Thoracic aorta (tissue), 2 donors: ENCODE results near the gene THY1. TPM values are rescaled to one million over a fixed set of nuclear protein-coding genes. Genes with fewer than 3 reads are reported as not detected.

Experiments used
- ATAC-seq: fragments of 150-250 bp; one replicate; pipeline ENCODE4 v1.8.0; 2017; ENCODE audit warnings: low read depth; ENCODE audit not compliant: insufficient number of reproducible peaks, low FRiP score
- DNase-seq: peaks from one replicate; pipeline ENCODE4 v3.0.0-alpha.2; 2020; ENCODE audit warnings: low spot score
- H3K27ac ChIP-seq, 2 donors: fragments of 200-600 bp; sonication (generic); 1 replicate in 1 of 2; 2 replicates in 1 of 2; pipeline ENCODE4 v1.5.1; 2016; ENCODE audit warnings: mild to moderate bottlenecking in 2 of 2, moderate library complexity in 2 of 2
- H3K27me3 ChIP-seq: fragments of 200-600 bp; sonication (generic); replicated peaks from 2 replicates; pipeline ENCODE4 v1.6.0; 2016; ENCODE audit warnings: mild to moderate bottlenecking; ENCODE audit not compliant: insufficient read depth
- H3K36me3 ChIP-seq: fragments of 200-600 bp; sonication (generic); one replicate; pipeline ENCODE4 v1.5.1; 2016
- H3K4me1 ChIP-seq, 2 donors: fragments of 200-600 bp; sonication (generic); 1 replicate in 1 of 2; 2 replicates in 1 of 2; pipeline versions ENCODE4 v1.5.1 to v1.6.0; 2016; ENCODE audit warnings: low read depth in 2 of 2, mild to moderate bottlenecking in 1 of 2; ENCODE audit not compliant: control insufficient read depth in 1 of 2
- H3K4me3 ChIP-seq: fragments of 200-600 bp; sonication (generic); 2 replicates; pipeline ENCODE4 v1.5.1; 2016; ENCODE audit warnings: mild to moderate bottlenecking
- H3K9me3 ChIP-seq: fragments of 200-600 bp; sonication (generic); 2 replicates; pipeline ENCODE4 v1.5.1; 2016
- total RNA-seq, 2 donors: library from RNA; depleted of rRNA; stranded (reverse); fragments of >200 nt; gene quantifications; one replicate each; pipeline versions ENCODE4 v1.1.0 to v1.2.3, GENCODE V29; 2016
- TF ChIP-seq, protein P1 (sequence below): fragments of 200-600 bp; sonication (generic); IDR thresholded peaks from one replicate; pipeline ENCODE4 v1.5.1; 2019; ENCODE audit warnings: antibody characterized with exemption

The THY1 gene
- total RNA-seq, 2 donors from 2014 or later: 12.0 to 15.4 TPM

DNA sequence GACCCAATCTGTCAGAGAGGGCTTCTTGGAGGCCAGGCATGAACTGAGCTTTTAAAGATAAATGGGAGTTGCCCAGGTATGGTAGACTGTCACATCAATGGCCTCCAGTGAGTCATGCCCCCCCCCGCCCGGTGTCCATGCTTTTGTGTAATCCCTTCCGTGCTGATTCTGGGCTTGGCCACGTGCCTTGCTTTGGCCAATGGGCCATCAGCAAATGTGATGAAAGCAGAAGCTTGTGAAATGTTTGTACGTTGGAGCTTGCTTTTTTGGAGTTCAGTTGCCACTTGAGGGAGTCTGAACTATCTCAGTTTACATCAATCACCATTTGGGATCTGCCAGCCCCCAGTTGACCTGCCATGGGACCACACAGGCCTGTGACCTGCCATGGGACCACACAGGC lies 4.3 kb upstream of the THY1 start:
- TF ChIP-seq, protein P1, sequence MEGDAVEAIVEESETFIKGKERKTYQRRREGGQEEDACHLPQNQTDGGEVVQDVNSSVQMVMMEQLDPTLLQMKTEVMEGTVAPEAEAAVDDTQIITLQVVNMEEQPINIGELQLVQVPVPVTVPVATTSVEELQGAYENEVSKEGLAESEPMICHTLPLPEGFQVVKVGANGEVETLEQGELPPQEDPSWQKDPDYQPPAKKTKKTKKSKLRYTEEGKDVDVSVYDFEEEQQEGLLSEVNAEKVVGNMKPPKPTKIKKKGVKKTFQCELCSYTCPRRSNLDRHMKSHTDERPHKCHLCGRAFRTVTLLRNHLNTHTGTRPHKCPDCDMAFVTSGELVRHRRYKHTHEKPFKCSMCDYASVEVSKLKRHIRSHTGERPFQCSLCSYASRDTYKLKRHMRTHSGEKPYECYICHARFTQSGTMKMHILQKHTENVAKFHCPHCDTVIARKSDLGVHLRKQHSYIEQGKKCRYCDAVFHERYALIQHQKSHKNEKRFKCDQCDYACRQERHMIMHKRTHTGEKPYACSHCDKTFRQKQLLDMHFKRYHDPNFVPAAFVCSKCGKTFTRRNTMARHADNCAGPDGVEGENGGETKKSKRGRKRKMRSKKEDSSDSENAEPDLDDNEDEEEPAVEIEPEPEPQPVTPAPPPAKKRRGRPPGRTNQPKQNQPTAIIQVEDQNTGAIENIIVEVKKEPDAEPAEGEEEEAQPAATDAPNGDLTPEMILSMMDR: no peak
- H3K4me1 ChIP-seq: peaks cover 6 to 13% of the 10 kb centered on the region in 2 donors
- no peaks in the 10 kb centered on the region for H3K9me3 ChIP-seq
- H3K36me3 ChIP-seq: no peaks in the 10 kb centered on the region
- peaks cover 5% of the 10 kb centered on the region for H3K27me3 ChIP-seq
- H3K4me3 ChIP-seq: no peak overlapping the region
- ATAC-seq (no peak), DNase-seq (no peak)
- H3K27ac ChIP-seq: no peak overlapping the region

DNA sequence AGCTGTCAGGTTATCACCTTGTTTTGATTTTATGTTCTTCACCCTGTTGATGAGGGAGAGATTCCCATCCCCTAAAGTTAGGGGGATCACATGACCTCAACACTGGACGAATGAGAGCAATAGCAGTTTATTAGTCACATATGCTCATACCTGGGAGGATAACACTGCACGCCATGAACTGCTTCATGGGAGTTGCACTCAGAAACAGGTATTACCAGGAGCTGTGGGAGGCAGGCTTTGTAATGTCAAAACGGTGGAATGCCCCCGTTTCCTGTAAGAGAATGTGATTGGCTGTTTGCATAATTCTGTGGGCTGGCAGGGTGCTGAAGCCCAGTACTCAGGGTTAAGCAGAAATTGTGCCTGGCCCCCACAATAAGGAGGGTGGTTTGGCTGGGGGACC lies 3.2 kb upstream of the THY1 start:
- Histone ChIP-seq H3K36me3 (no peaks in the 10 kb centered on the region), H3K27me3 (peaks cover 5% of the 10 kb centered on the region), H3K9me3 (no peaks in the 10 kb centered on the region), H3K4me3 (no peak overlapping the region), H3K4me1 (peaks cover 13 to 20% of the 10 kb centered on the region in 2 donors), H3K27ac (no peak overlapping the region)
- DNase-seq: no peak
- ATAC-seq: no peak
- TF ChIP-seq, protein P1: no peak

DNA sequence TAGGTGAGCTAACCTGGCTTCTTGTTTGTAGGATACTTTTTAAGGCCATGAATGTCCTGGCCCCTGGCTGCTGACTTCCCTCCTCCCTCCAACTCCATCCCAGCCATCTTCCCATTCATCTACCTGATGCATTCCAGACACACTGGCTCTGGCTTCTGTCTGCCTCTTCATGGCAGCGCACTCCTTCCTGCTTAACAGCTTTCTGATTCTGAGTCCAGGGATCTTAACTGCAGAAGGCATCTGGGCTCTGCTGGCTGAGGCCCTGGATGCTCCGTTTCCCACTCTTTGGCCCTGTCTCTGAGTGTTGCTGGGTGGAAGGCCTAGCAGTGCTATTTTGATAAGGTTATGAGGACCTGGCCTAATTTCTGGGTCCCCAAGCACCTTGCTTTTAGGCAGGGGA lies 1.8 kb upstream of the THY1 start:
- no peak overlapping the region for H3K27ac ChIP-seq
- no peaks in the 10 kb centered on the region for H3K36me3 ChIP-seq
- TF ChIP-seq, protein P1: no peak
- no peaks in the 10 kb centered on the region for H3K9me3 ChIP-seq
- H3K4me1 ChIP-seq: peaks cover 13 to 20% of the 10 kb centered on the region in 2 donors
- no peak for DNase-seq
- no peak for ATAC-seq
- H3K27me3 ChIP-seq: peaks cover 5% of the 10 kb centered on the region
- no peak overlapping the region for H3K4me3 ChIP-seq

DNA sequence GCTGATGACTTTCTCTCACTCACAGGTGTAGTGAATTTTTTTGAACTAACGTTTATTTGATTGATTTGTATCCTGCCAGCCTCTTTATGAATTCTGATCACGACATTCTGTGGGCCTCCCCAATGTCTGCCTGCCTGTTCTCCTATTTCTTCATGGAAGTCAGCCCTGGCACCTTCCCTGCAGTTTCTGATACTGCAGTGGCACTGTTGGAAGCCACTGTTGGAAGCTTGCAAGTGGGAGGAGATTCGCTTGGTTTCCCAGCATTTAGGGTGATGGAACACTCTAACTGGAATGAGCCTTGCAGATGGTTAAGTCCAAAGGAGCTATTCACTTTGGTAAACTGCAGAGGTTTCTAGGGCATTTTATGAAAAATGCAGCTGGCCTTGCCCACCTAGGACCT lies 1.3 kb upstream of the THY1 start:
- Histone ChIP-seq H3K9me3 (no peaks in the 10 kb centered on the region), H3K4me3 (no peak overlapping the region), H3K36me3 (no peaks in the 10 kb centered on the region), H3K4me1 (peaks cover 13 to 20% of the 10 kb centered on the region in 2 donors), H3K27me3 (peaks cover 5% of the 10 kb centered on the region), H3K27ac (no peak overlapping the region)
- no peak for DNase-seq
- TF ChIP-seq, protein P1: no peak
- ATAC-seq: no peak

DNA sequence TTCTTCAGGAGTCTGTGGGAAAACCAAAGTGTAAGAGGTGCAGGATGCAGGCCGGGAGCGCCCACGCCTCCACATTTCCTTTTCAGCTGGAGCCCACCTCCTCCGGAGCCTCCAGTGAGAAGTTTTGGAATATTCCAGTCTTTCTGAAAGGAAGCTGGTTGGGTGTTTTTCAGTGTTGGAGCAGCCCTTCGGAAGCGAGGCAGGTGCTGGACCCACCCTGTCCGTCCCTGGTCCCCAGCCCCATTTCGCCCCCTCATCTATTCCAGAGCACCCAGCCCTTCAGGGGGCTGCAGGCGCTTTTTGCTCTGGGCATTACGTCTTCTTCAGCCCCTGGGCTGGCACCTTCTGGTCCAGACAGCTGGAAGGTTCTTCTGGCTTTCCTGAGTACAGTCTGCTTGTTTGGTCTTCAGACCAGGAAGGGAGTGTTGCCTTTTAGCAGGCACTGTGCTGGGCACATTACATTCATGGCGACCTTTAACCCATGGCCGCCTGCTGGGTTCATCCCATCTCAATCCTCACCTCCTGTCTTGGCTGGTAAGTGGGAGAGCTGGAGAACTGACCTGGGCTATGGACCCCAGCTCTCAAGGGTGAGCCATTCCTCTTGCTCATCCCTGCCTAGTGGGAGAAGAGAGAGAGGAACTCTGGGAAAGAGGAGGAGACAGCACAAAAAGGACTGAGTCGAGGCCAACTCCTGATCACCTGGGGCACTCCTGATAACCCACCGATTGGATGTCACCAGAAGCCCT lies 710 bp upstream of the THY1 start:
- no peaks in the 10 kb centered on the region for H3K9me3 ChIP-seq
- no peak overlapping the region for H3K27ac ChIP-seq
- no peaks in the 10 kb centered on the region for H3K36me3 ChIP-seq
- peaks cover 13 to 20% of the 10 kb centered on the region in 2 donors for H3K4me1 ChIP-seq
- no peak for DNase-seq
- TF ChIP-seq, protein P1: no peak
- ATAC-seq: no peak
- peak overlapping the region; percentile 66 for H3K4me3 ChIP-seq
- peaks cover 5% of the 10 kb centered on the region for H3K27me3 ChIP-seq
